Astrocyte (in vitro differentiated cells and primary cell): Measurements from ENCODE around the gene NKAIN1. TPM values are rescaled to one million over a fixed set of nuclear protein-coding genes. Genes with fewer than 3 reads are reported as not detected.

Source experiments
- DNase-seq: peaks from one replicate; pipeline ENCODE4 v3.0.0-alpha.2; 2010; ENCODE audit warnings: low read depth
- FAIRE-seq: peaks from 2 replicates; lab custom pipeline; 2011; peaks lifted over from hg19 to GRCh38; lab: Jason Lieb, UNC
- H2AFZ ChIP-seq: 2 replicates; pipeline ENCODE4 v1.6.0; 2012; ENCODE audit warnings: low read depth, low read length, inconsistent platforms
- H3K27ac ChIP-seq: 2 replicates; pipeline ENCODE4 v1.5.1; 2011; ENCODE audit warnings: low read depth, low read length, inconsistent platforms
- H3K27me3 ChIP-seq: 2 replicates; pipeline ENCODE4 v1.6.0; 2011; ENCODE audit warnings: low read length, inconsistent platforms; ENCODE audit not compliant: insufficient read depth
- H3K36me3 ChIP-seq: 2 replicates; pipeline ENCODE4 v1.5.1; 2011; ENCODE audit warnings: low read length, inconsistent platforms; ENCODE audit not compliant: insufficient read depth
- H3K4me1 ChIP-seq: 2 replicates; pipeline ENCODE4 v1.5.1; 2011; ENCODE audit warnings: low read length, inconsistent platforms; ENCODE audit not compliant: insufficient read depth
- H3K4me2 ChIP-seq: 2 replicates; pipeline ENCODE4 v1.6.0; 2012; ENCODE audit warnings: low read length, inconsistent platforms
- H3K4me3 ChIP-seq: 2 replicates; pipeline ENCODE4 v1.5.1; 2011; ENCODE audit warnings: low read depth, mild to moderate bottlenecking, low read length, inconsistent platforms; ENCODE audit not compliant: insufficient read depth
- H3K79me2 ChIP-seq: 2 replicates; pipeline ENCODE4 v1.6.0; 2012; ENCODE audit warnings: mild to moderate bottlenecking, low read length, inconsistent platforms; ENCODE audit not compliant: insufficient read depth
- H3K9ac ChIP-seq: 2 replicates; pipeline ENCODE4 v1.6.0; 2012; ENCODE audit warnings: mild to moderate bottlenecking, low read length, inconsistent platforms
- H3K9me3 ChIP-seq: 2 replicates; pipeline ENCODE4 v1.5.1; 2012; ENCODE audit warnings: low read depth, mild to moderate bottlenecking, low read length, inconsistent platforms; ENCODE audit not compliant: insufficient read depth
- H4K20me1 ChIP-seq: 2 replicates; pipeline ENCODE4 v1.6.0; 2012; ENCODE audit warnings: low read length, inconsistent platforms; ENCODE audit not compliant: insufficient read depth
- H3K27ac Mint-ChIP-seq: one replicate; pipeline ENCODE4 v1.8.0; 2021; ENCODE audit warnings: mild to moderate bottlenecking, mixed read lengths; ENCODE audit not compliant: unreplicated experiment
- H3K27me3 Mint-ChIP-seq: one replicate; pipeline ENCODE4 v1.8.0; 2021; ENCODE audit warnings: low read depth, mixed read lengths; ENCODE audit not compliant: unreplicated experiment
- H3K36me3 Mint-ChIP-seq: one replicate; pipeline ENCODE4 v1.8.0; 2021; ENCODE audit warnings: low read depth, mixed read lengths; ENCODE audit not compliant: unreplicated experiment
- H3K4me1 Mint-ChIP-seq: one replicate; pipeline ENCODE4 v1.8.0; 2021; ENCODE audit warnings: low read depth, mixed read lengths; ENCODE audit not compliant: unreplicated experiment
- H3K4me3 Mint-ChIP-seq: one replicate; pipeline ENCODE4 v1.8.0; 2021; ENCODE audit warnings: mild to moderate bottlenecking, moderate library complexity, mixed read lengths; ENCODE audit not compliant: unreplicated experiment
- H3K9me3 Mint-ChIP-seq: one replicate; pipeline ENCODE4 v1.8.0; 2021; ENCODE audit warnings: mild to moderate bottlenecking, mixed read lengths; ENCODE audit not compliant: unreplicated experiment
- EZH2 ChIP-seq: IDR thresholded peaks from 2 replicates; pipeline ENCODE4 v1.6.1; 2012; ENCODE audit warnings: mild to moderate bottlenecking, low read length, inconsistent platforms; ENCODE audit not compliant: insufficient read depth
- total RNA-seq: library from RNA; stranded (reverse); gene quantifications from 2 replicates; pipeline ENCODE4 v1.2.1, GENCODE V29; 2021
- TF ChIP-seq, protein P1 (sequence below): IDR thresholded peaks from 2 replicates; pipeline ENCODE4 v1.5.1; 2011; ENCODE audit warnings: low read depth, mild to moderate bottlenecking, inconsistent platforms, low read length, moderate library complexity; ENCODE audit not compliant: insufficient read depth

Gene NKAIN1
- total RNA-seq, 1 donor from 2014 or later, result 5.6 TPM

DNA sequence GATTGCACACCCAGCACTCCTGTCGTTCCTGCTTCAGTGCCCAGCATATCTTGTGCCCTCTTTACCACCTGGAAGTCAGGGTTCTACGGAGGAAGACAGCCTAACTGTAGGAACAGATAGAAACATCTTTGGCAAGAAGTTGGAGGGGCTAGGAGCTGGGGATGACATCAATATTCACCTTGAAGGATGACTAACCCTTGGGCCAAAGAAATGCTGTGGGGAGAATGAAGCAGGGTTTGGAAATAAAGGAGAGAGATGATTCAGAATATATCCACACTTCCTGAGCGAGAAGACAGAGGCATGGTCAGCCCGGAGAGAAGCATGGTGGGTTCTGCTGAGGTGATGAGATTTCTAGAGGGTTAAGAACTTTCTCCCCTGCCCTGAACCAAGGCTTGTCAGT lies 4.6 kb upstream of the NKAIN1 start:
- H3K9me3 ChIP-seq, result no peaks in the 10 kb centered on the region
- Mint-ChIP-seq H3K9me3 (peaks cover 3% of the 10 kb centered on the region), H3K27ac (peak overlapping the region; percentile 35), H3K4me3 (no peak overlapping the region), H3K27me3 (peaks cover 14% of the 10 kb centered on the region), H3K36me3 (no peaks in the 10 kb centered on the region), H3K4me1 (peaks cover 14% of the 10 kb centered on the region)
- H3K27me3 ChIP-seq, result peaks cover 10% of the 10 kb centered on the region
- no peaks in the 10 kb centered on the region for H4K20me1 ChIP-seq
- FAIRE-seq (no peak), DNase-seq (peak; percentile 29)
- no peak overlapping the region for H3K9ac ChIP-seq
- TF ChIP-seq EZH2, result no peak
- TF ChIP-seq, protein P1, sequence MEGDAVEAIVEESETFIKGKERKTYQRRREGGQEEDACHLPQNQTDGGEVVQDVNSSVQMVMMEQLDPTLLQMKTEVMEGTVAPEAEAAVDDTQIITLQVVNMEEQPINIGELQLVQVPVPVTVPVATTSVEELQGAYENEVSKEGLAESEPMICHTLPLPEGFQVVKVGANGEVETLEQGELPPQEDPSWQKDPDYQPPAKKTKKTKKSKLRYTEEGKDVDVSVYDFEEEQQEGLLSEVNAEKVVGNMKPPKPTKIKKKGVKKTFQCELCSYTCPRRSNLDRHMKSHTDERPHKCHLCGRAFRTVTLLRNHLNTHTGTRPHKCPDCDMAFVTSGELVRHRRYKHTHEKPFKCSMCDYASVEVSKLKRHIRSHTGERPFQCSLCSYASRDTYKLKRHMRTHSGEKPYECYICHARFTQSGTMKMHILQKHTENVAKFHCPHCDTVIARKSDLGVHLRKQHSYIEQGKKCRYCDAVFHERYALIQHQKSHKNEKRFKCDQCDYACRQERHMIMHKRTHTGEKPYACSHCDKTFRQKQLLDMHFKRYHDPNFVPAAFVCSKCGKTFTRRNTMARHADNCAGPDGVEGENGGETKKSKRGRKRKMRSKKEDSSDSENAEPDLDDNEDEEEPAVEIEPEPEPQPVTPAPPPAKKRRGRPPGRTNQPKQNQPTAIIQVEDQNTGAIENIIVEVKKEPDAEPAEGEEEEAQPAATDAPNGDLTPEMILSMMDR, result no peak
- H3K4me2 ChIP-seq, result no peak overlapping the region
- H3K79me2 ChIP-seq, result no peaks in the 10 kb centered on the region
- no peaks in the 10 kb centered on the region for H3K36me3 ChIP-seq
- peaks cover 10% of the 10 kb centered on the region for H3K4me1 ChIP-seq
- no peak overlapping the region for H2AFZ ChIP-seq
- H3K27ac ChIP-seq, result no peak overlapping the region
- H3K4me3 ChIP-seq, result no peak overlapping the region

GRCh38 chr1:31243501-31244286 lies 4.0 kb upstream of the NKAIN1 start:
- Histone ChIP-seq H3K4me1 (peaks cover 14% of the 10 kb centered on the region), H3K27me3 (peaks cover 15% of the 10 kb centered on the region), H3K27ac (no peak overlapping the region), H3K79me2 (no peaks in the 10 kb centered on the region), H2AFZ (no peak overlapping the region), H3K4me3 (no peak overlapping the region), H3K9me3 (no peaks in the 10 kb centered on the region), H3K9ac (no peak overlapping the region), H4K20me1 (peaks cover 3% of the 10 kb centered on the region), H3K4me2 (no peak overlapping the region), H3K36me3 (no peaks in the 10 kb centered on the region)
- peaks cover 18% of the 10 kb centered on the region for H3K4me1 Mint-ChIP-seq
- peak overlapping the region; percentile 35 for H3K27ac Mint-ChIP-seq
- no peak for FAIRE-seq
- peaks cover 2% of the 10 kb centered on the region for H3K36me3 Mint-ChIP-seq
- no peak overlapping the region for H3K4me3 Mint-ChIP-seq
- TF ChIP-seq EZH2, result no peak
- TF ChIP-seq, protein P1, result no peak
- H3K9me3 Mint-ChIP-seq, result peaks cover 3% of the 10 kb centered on the region
- peak; percentile 18 for DNase-seq
- peaks cover 18% of the 10 kb centered on the region for H3K27me3 Mint-ChIP-seq

DNA sequence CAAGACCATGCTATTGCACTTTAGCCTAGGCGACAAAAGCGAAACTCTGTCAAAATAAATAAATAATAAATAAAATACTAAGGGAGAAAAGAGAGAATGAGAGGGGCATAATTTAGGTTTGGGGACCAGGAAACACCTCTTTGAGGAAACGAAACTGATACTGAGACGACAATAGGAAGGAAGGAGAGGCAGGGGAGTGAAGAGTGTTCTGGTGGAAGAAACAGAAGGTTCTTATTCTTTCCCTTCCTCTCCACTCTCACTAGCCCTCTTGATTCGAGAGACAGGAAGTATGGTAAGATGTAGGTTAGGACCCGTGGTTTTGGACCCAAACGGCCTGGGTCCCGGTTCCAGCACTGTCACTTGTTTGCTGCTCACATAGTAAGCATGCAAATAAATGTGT lies 1.6 kb upstream of the NKAIN1 start:
- H3K36me3 Mint-ChIP-seq, result peaks cover 2% of the 10 kb centered on the region
- peaks cover 34% of the 10 kb centered on the region for H3K27me3 Mint-ChIP-seq
- H3K36me3 ChIP-seq, result no peaks in the 10 kb centered on the region
- H3K27me3 ChIP-seq, result peaks cover 30% of the 10 kb centered on the region
- no peaks in the 10 kb centered on the region for H3K79me2 ChIP-seq
- no peak overlapping the region for H3K4me2 ChIP-seq
- H3K4me1 ChIP-seq, result peaks cover 15% of the 10 kb centered on the region
- peaks cover 18% of the 10 kb centered on the region for H3K4me1 Mint-ChIP-seq
- H4K20me1 ChIP-seq, result peaks cover 4% of the 10 kb centered on the region
- FAIRE-seq, result no peak
- no peak overlapping the region for H3K9ac ChIP-seq
- no peak overlapping the region for H2AFZ ChIP-seq
- H3K9me3 ChIP-seq, result no peaks in the 10 kb centered on the region
- no peak for TF ChIP-seq EZH2
- TF ChIP-seq, protein P1, result no peak
- H3K9me3 Mint-ChIP-seq, result peaks cover 3% of the 10 kb centered on the region
- no peak overlapping the region for H3K27ac Mint-ChIP-seq
- no peak for DNase-seq
- H3K27ac ChIP-seq, result no peak overlapping the region
- H3K4me3 ChIP-seq, result no peak overlapping the region
- H3K4me3 Mint-ChIP-seq, result no peak overlapping the region
